AG08395 (cell line): ENCODE data around the gene CTNNA1.
A peak's percentile ranks its signal among the peaks of the same experiment; 100 is the strongest.

Experiments used
- DNase-seq: peaks from one replicate; pipeline ENCODE4 v3.0.0; 2012; ENCODE audit warnings: mixed read lengths, low spot score

CTNNA1 gene

DNA sequence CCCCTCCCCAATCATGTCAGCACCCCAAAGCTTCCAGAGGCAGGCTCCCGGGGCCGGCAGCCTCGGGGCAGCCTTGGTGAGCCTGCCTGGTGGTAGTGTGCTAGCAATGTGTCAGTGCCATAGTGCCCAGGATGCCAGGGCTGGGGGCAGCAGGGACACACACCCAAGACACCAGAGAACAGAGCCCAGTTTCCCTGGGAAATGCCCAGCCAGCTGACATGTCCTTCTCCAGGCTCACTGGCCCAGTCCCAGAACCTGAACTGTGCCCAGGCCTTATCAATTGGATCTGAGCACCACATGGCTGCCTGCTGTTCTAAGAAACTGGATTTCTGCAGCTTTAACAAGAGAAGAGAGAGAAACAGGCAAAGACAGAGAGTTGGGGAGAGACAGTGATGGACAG, 196.8 kb downstream of the CTNNA1 start:
- no peak for DNase-seq

DNA sequence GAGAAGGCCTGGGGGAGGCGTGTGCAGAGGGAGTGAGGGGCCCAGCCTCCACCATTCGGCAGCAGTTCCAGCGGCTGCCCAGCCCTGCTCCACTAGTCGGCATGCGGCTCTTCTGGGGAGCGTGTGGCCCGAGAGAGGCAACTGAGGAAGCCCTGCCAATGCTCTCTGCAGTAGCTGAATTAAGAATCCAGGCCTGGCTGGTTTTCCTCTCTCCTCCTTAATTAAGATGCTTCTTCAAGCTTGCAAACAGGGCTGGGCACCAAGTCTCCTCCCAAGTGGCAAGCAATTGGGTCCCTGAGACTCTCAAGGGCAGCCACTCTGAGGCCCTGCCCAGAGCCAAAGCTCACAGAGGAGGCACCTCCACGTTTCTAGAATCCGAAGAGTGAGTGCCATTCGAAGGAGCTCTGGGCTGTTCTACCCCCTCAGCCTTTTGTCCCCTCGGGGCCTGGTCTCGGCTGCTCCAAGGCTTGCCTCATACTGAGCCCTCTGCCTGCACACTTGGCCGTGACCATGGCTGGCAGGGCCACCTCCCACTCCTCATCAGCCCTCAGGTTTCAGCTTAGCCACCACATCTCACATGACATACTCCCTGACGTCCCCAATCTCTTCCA, 197.3 kb downstream of the CTNNA1 start:
- DNase-seq: no peak

DNA sequence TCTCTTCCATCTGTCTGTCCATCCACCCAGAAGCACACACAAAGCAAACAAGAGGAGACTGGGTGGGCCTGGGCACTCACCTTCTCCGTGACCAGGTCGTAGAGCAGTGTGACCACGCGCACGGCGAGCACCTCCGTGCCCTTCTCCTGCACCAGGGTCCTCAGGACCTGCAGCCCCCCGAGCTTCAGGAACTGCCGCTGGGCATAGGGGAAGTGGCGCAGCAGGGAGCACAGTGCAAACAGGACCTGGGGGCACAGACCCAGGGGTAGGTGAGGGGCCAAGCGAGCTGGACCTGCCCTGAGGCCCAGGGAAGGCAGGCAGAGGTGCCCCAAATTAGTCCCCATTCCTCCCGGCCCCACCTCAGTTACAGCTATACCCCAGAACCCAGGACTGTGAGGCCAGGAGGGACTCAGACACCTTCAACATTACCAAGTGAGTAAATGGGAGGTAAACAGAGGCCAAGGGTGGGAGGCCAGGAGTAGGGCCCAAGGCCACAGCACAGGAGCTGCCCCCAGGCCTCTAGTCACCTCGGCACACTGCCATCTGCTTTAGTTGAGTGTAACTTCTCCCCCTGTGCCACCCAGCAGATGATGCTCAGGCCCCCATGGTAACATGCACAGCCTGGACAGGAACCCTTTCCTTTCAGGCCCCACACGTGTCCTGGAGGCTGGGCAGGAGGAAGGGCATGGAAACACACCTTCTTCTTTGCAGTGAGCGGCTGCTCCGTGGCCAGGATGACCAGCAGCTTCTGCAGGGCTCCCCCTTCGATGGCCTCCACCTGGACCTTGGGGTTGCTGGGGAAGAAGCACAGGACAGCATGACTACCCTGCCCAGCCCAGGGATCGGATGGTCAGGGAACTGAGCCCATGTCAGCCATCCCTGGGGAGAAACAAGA, 198.1 kb downstream of the CTNNA1 start:
- DNase-seq: no peak

DNA sequence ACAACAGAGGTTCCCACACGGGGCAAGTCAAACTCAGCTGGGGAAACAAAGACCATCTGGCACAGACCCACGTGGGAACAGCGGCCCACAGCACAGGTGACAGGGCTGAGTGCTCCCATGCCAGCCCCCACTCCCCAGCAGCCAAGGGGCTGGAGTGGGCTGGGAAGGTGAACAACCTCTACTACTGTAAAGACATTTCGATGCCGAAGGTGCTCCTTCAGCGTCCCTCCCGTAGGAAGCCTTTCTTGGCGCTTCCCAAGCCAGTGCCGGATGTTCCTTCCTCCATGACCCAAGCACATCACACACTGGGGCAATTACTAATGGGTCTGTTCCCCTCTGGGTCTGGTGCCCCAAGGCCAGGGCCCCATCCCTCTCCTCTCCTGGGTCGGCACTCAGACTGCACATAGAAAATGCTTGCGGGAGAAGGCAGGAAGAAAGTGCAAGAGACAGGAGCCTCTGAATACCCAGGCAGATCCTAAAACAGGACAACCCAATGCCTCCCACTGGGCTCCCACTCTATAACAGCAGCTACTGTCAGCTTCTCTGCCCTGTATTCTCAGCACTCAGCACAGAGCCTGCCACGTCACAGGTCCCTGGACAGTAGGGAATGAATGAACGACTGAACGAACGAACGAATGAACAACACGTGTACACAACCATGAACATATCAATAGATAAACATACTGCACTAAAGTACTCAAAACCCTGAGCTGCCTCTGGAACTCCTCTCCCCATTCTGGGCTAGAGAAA, 198.9 kb downstream of the CTNNA1 start:
- no peak for DNase-seq

DNA sequence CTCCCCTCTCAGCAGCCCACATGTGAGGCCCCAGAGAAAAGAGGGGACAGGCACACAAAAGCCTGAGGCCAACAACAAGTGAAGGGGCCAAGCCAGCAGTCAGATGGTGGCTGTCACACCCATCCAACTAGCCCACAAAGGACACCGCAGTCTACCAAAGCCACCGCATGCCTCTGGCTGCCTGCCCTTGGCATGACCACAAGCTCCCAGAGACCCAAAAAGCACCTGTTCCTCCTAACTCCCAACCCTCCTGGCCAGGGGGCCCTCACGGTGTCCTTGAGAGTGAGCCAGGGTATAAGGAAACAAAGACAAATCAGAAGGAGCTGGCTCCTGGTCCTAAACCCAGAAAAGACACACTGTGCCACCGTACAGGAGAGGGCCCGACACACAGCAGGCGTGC, 199.7 kb downstream of the CTNNA1 start:
- no peak for DNase-seq

DNA sequence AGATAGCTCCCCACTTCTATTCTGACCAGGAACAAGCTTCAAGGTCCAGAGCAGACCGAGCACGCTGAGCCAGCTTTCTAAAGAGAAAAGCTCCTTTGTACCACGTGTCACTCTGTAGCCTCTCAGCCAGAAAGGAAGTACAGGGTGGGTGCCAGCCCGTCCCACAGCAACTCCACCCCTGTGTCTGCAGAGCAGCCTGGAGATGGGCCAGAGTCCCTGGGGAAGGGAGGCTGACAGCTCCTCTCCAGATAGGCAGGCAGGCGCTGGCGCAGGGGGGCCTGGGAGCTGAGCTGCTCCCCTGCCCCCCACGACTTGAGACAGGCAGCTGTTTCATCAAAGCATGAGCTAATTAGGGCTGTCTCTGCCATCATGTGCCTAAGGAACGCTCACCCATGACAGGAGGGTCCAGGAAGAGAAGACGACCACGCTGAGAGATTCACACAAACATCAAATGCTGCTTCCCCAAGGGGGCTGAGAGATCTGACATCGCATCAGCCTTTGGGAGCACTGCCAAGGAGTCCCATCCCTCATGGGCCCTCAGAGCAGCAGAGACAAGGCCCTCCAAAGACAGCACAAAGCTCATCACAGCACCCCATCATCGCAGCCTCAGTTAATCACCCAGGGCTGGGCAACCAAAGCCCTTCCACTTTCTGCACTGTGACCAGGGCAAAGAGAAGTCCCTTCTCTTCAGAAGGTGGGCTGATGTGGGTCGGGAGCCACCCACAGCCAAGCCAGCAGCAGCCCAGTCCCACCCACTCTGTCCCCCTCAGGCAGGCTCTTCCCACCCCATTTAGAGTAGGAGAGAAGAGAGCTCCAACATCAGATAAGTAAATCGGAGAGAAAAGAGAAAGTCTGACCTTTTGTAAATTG, 200.4 kb downstream of the CTNNA1 start:
- DNase-seq: peak; percentile 90

DNA sequence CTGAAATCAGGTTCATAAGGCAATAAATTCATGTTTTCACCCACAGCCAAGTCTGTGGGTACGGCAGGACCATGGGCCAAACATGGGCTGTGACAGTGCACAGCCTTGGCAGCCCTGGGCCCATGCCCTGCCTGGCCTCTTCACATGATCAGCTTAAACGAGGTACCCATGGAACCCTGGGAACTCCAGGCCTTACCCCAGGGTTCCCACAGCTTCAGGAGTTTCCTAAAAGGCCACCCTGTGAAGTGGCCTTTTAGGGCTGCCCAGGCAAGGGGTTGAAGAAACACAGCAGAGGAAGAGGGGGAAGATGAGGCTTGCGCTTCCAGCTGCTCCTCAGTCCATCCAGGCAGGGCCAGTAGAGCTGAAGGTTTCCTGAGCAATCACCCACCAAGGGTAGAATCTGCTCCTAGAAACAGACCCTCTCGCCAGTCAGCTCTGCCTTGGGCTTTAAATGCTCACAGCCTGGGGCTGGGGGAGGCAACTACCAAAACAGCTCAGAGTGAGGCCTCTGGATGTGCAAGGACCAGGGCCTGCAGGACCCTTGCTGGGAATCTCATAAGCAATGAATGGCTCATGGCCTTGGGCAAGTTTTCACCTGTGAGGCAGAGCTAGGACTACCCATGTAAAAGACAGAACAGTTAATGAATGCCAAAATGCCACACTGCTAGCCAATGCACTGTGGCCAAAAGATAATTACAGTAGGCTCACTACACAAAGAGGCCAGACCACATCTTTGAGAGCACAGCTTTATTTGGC, 201.2 kb downstream of the CTNNA1 start:
- DNase-seq: no peak

DNA sequence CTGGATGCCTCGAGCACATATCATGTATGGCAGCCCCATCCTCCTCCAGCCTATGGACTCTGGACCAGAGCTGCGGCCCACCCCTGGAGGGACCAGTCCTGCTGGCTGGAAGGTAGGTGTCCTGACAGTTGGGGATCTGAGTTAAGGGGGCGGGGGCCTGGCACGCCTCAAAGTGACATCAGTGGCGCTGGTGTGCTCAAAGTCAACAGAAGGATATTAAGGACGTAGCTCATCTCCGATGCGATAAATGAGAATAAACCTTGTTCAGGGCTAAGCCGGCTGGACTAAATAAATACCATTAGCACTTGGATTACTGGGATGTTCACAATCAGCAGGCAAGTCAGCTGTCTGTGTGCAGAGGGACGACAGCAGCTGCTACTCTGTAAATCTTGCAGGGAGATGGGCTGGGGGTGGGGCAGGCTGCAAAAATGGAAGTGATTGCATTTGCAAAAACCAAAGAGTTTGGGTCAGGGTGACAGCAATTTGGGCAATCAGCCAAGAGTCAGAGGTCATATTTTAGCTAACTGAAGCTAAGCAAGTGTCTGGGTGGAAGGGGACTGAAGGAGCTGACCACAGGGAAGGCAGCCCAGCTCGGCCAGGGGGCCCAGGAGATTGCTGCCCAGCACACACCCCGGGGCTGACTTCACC, 201.9 kb downstream of the CTNNA1 start:
- no peak for DNase-seq

DNA sequence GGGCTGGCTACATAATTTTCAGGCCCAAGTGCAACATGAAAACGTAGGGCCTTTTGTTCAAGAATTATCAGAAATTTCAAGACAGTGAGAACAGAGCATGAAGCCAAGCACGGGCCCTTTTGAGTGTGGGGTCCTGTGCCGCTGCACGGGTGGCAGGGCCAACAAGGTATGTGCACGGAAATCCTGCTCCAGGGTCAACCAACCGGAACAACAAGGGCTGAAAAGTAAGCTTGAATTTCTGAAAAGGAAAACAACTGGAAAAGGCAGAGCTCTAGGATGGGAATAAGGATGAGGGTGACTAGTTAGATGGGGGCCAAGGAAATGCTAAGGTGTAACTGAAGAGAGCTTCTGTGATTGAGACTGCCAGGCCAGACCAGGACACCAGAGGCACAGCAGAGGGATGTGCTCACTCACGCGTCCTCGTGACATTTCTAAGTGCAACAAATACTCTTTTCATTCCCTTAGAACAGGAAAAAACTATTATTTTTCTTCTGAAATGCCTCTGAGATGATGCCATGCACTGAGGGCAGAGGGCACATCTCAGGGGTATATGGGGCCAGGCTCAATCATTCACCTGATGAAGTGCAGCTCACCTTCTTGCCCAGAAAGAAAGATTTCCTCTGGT, 202.6 kb downstream of the CTNNA1 start:
- DNase-seq: no peak

DNA sequence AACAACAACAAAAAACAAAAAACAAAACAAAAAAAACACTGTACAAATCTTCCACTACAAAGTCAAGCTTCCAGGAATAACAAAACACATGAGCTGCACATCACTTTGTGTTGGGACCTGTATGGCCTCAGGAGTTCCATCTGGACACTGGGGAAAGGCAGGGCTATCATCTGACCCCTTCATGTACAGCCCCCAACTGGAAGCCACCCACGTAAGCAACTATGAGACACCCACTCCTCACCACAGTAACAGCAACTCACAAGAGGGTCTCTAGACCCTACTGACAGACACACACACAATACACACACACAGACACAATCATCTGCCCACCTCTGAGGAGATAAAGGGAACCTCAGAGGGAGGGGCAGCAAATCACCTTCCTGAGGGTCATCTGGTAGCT, 203.6 kb downstream of the CTNNA1 start:
- DNase-seq: no peak

DNA sequence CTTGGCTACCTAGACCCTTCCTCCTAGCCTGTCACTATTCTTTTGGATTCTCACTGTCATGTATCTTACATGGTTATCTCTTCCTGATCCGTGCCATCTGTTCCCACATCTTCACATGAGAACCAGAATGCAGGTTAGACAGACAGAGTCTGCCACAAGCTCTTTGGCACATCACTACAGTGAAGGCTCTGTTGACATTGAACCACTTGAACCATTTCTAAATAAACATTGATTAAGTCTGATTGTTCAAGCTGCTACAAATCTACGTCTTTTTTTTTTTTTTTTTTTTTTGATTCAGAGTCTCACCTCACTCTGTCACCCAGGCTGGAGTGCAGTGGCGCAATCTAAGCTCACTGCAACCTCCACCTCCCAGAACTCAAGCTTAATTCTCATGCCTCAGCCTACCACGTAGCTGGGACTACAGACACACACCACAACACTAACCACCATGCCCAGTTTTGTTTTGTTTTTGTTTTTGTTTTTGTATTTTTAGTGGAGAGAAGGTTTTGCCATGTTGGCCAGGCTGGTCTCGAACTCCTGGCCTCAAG, 207.0 kb downstream of the CTNNA1 start:
- DNase-seq: no peak

DNA sequence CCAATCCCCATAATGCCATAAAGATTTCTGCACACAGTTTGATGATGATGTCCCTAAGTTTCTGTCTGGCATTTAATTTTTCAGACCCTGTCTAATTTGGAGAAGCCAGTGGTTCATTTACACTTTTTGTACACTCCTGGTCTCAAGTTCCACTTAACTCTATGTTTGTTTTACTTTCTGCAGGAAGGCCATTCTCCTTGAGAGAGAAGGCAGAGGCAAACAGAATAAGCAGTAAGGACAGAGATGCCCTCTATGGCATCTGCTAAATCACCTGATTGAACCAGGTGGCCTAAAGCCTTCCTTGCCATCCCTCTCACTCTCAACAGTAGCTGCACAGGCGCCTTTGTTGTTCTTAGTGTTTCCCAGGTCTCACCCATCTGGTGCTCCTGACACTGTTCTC, 208.0 kb downstream of the CTNNA1 start:
- no peak for DNase-seq

DNA sequence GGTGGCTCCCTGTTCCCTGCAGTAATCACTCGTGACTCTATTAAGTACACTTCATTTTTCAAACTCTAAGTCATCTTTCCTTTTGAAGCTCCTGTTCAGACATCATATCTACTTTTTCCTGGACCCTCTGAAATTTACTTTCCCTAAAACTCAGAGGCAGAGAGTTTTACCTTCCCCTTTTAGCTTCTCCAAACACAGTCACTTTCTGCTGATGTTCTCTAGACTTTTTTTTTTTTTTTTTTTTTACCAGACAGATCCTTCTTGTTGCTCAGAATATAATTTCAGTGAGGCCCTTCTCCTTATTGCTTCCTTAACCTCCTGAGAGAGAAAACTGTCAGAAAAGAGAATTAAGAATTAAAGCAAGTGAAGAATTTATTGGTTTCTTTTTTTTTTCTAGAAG, 208.5 kb downstream of the CTNNA1 start:
- no peak for DNase-seq

DNA sequence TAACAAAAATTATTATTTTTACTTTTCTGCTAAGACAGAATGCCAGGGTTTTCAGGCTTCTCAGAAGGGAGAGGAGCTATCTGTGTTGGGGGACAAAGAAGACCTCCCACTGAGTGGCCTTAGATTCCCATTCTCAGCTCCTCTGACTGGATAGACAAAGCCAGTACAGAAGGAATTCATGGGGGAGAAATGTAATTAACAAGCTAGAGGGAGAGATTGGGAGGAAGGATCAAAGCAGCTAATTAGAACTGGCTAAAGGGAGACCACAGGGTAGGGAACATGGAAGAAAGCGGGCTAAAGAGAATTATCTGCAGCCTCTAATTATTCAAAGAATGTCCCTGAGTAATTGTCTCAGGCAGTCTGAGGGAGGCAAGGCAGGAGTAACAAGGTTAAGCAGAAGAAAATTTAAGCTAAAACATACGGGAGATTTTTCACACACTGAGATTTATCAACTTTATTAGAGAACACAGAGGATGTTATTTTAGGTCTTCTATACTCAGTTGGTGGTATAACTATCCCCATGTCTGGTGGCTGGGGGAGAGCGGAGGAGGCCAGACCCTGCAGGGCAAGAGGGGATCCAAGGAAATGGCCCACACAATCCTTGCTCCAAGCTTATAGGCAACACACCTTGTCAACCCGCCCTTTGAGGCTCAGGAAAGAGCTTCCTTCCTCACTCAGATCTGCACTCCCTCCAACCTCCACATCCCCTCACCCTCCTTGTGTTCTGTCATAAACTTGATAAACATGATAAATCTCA, 209.6 kb downstream of the CTNNA1 start:
- DNase-seq: no peak

DNA sequence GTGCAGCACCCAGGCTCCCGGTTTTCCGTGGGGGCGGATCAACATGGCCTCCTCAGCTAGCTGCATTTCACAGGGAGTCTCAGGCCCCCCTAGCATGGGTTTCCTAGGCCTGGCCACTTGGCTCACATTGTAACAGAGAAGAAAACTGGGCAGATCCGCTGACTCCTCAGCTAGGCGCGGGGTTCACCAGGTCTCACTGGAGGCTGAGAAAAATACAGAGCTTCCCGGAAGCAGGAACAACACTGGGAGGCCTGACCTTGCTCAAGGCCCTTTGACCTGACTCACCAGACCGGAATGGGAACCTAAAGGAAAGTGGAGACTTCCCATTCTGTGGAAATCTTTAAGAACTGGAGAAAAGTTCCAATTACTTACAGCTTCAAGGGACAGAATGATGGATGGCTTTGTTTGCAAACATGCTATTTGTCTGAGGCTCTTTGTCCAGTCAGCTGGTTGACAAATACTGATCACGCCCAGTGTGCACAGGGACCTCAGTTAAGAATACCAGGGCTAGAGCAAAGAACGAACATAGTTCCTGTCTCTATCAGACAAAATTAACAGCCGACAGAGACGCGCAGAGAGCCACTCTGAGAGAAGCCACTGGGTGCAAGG, 210.6 kb downstream of the CTNNA1 start:
- DNase-seq: no peak

DNA sequence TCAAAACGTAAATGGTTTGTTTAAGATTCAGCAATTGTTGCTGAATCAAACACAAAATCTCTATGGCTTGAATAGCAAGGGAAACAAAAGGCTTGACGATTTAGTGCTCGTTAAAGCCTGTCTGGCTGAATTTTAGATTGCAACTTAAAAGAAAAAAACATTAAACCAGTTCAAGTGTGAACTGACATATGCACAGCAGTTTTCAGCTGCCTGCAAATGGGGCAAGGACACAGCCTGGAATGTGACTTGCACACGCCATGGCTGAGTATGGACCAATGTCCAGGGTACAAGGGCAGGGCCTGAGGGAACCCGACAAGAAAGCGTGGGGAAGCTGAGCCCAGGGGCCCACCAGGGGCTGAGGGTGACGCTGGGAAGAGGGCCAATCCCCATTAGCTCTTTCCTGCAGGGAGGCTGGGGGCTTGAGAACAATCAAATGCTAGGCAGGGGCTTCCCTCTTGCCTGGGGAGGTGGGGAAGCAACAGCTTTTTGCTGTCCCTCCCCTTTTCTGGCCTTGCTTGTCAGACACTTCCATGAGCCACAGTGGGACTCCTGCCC, 211.5 kb downstream of the CTNNA1 start:
- no peak for DNase-seq

DNA sequence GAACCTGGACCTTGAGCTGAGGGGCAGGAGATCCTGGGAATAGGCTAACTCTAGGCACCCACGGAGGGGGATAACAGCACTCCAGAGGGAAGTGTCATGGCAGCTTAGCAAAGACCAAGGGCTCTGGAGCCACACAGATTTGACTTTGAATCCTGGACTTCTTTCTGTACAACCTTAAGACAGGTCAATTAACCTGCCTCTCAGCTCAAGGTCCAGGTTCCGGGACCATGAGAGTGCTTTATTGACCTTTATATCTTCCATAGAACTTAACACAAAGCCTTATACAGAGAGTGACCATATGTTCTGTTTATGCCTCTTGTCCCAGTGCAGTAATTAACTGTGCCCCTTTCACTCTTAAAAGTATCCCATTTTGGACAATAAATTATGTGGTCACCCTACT, 212.4 kb downstream of the CTNNA1 start:
- no peak for DNase-seq

DNA sequence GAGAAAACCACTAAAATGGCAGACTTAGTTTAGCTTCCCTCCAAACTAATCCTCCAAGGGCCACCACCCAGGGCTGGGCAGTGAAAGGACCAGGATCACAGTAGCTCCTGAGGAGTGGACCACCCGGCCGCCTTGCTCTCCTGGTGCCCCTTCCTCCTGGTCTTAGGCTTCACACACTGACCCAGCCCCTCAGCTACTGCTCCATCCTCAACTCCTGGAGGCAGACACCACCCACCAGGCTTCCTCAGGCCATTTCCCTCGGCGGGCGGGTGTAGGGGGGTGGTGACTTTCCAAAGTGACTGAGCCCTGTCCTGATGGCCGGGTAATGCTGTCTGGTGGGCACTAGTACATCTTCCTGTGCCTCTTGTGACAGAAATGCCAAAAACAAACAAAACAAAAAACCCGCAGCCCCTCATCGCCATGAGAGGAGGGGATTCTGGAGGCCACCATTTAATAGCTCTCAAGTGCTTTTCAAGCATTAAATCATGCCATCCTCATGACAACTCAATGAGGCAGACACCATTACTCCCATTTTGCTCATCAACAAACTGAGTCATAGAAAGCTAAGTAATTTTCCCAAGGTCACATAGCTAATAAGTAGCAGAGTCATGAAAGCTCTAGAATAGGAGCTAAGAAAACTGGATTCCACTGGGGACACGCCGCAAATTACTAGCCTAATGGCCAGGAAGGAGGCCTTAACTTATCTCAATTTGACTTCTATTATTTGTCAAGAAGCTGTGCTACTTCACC, 213.2 kb downstream of the CTNNA1 start:
- DNase-seq: no peak
